Panc1 (cell line): Measurements from ENCODE around the gene SF3B1. TPM values are rescaled to one million over a fixed set of nuclear protein-coding genes. Genes with fewer than 3 reads are reported as not detected.
"Not testable (repeated sequence)": the region's sequence is repeated elsewhere in the genome, so short reads cannot be mapped to it uniquely, and the experiment has no call there.

ENCODE experiments used
- ATAC-seq: fragments of 200-7000 bp; cut with Tn5 transposase; 2 replicates; pipeline ENCODE4 v1.9.1; 2020; ENCODE audit warnings: mild to moderate bottlenecking, moderate library complexity
- Bru-seq: library from RNA; stranded (reverse); fragments of 400-500 nt; gene quantifications from one replicate; lab custom pipeline; 2021; lab: Mats Ljungman, UMichigan
- BruChase-seq, 2 experiments: library from RNA; stranded (reverse); fragments of 400-500 nt; gene quantifications; one replicate each; lab custom pipeline; 2021; lab: Mats Ljungman, UMichigan
- BruUV-seq: library from RNA; stranded (reverse); fragments of 400-500 nt; replicated peaks from 2 replicates; lab custom pipeline; 2021; lab: Mats Ljungman, UMichigan
- CTCF ChIA-PET: fragments of 300-600 bp; sonication (Branson Sonifier 250); formaldehyde crosslinking; loops from one replicate; lab custom pipeline; 2022; ENCODE audit warnings: antibody characterized with exemption; lab: Charles Lee
- POLR2A ChIA-PET: fragments of 300-600 bp; sonication (Branson Sonifier 250); formaldehyde crosslinking; loops from one replicate; lab custom pipeline; 2022; ENCODE audit warnings: antibody characterized with exemption; lab: Charles Lee
- DNase-seq: peaks from one replicate; pipeline ENCODE4 v3.0.0-alpha.2; 2010; ENCODE audit warnings: low read depth, low spot score
- H3K27ac ChIP-seq: 2 replicates; pipeline ENCODE4 v1.5.1; 2011; ENCODE audit warnings: mild to moderate bottlenecking, low read length, inconsistent platforms
- H3K27me3 ChIP-seq: fragments of 200-500 bp; sonication (Bioruptor generic); 2 replicates; pipeline ENCODE4 v1.6.0; 2014; ENCODE audit warnings: low read length, inconsistent platforms; ENCODE audit not compliant: control insufficient read depth, insufficient read depth
- H3K36me3 ChIP-seq: fragments of 200-500 bp; sonication (Bioruptor generic); 2 replicates; pipeline ENCODE4 v1.5.1; 2014; ENCODE audit warnings: inconsistent platforms, mild to moderate bottlenecking, low read length, moderate library complexity; ENCODE audit not compliant: control insufficient read depth, insufficient read depth
- H3K4me1 ChIP-seq: 2 replicates; pipeline ENCODE4 v1.5.1; 2011; ENCODE audit warnings: inconsistent platforms, mild to moderate bottlenecking, low read length, moderate library complexity; ENCODE audit not compliant: control insufficient read depth, insufficient read depth
- H3K4me3 ChIP-seq, 2 experiments: 2 replicates each; pipeline ENCODE4 v1.5.1; 2011 to 2012; ENCODE audit warnings: low read depth in 2 of 2, low read length in 2 of 2, mild to moderate bottlenecking in 2 of 2, inconsistent platforms in 1 of 2, moderate library complexity in 1 of 2
- H3K9me3 ChIP-seq: fragments of 200-500 bp; sonication (Bioruptor generic); 2 replicates; pipeline ENCODE4 v1.5.1; 2014; ENCODE audit warnings: low read depth, mild to moderate bottlenecking, inconsistent platforms, low read length, moderate library complexity; ENCODE audit not compliant: control insufficient read depth, insufficient read depth
- POLR2AphosphoS5 ChIP-seq: IDR thresholded peaks from 2 replicates; pipeline ENCODE4 v1.6.1; 2012; ENCODE audit warnings: mild to moderate bottlenecking, low read depth, low read length, moderate library complexity
- REST ChIP-seq, 2 experiments: IDR thresholded peaks; 2 replicates each; pipeline ENCODE4 v1.6.1; 2011 to 2012; ENCODE audit warnings: low read depth in 2 of 2, control low read depth in 1 of 2, low read length in 1 of 2, mild to moderate bottlenecking in 1 of 2, moderate library complexity in 1 of 2; ENCODE audit not compliant: insufficient read depth in 1 of 2
- SIN3A ChIP-seq: IDR thresholded peaks from 2 replicates; pipeline ENCODE4 v1.6.1; 2012; ENCODE audit warnings: low read depth, mild to moderate bottlenecking, low read length, moderate library complexity, borderline replicate concordance; ENCODE audit not compliant: insufficient read depth
- TCF7L2 ChIP-seq: IDR thresholded peaks from 2 replicates; pipeline ENCODE4 v1.6.1; 2011; ENCODE audit warnings: mild to moderate bottlenecking, low read depth, low read length, inconsistent platforms
- in situ Hi-C: cut with HindIII; loops from 2 replicates; pipeline ENCODE4 v1.10.0; 2016; ENCODE audit warnings: low sequenced_read_pairs, low pct_unique_long_range_greater_than_20kb
- intact Hi-C: fragments of 100-400 bp; cut with micrococcal nuclease; formaldehyde crosslinking; loops from one replicate; pipeline ENCODE4 v1.10.0; 2022; ENCODE audit not compliant: unreplicated experiment
- long read RNA-seq: library from polyadenylated mRNA; unstranded; transcript quantifications from one replicate; pipeline ENCODE4 v2.0.0, GENCODE V29; 2021; ENCODE audit not compliant: unreplicated experiment
- polyA plus RNA-seq: library from polyadenylated mRNA; unstranded; fragments of >200 nt; gene quantifications from one replicate; pipeline ENCODE4 v1.2.1, GENCODE V29; 2012; ENCODE audit warnings: missing spikeins; ENCODE audit not compliant: insufficient read length
- total RNA-seq: library from RNA; stranded (reverse); gene quantifications from one replicate; pipeline ENCODE4 v1.2.1, GENCODE V29; 2021; ENCODE audit not compliant: unreplicated experiment
- TF ChIP-seq, protein P1 (sequence below): fragments of 450-650 bp; IDR thresholded peaks from 2 replicates; pipeline ENCODE4 v1.5.1; 2017; ENCODE audit warnings: mild to moderate bottlenecking

The SF3B1 gene
- 275 TPM for total RNA-seq
- 178 TPM for polyA plus RNA-seq
- percentile 96 among the genes with signal in this experiment for Bru-seq, nascent RNA
- percentile 98 among the genes with signal in this experiment for BruChase-seq, experiment 1, labeled RNA remaining after a 2-hour chase
- BruChase-seq, experiment 2, labeled RNA remaining after a 6-hour chase = percentile 99 among the genes with signal in this experiment
- long read RNA-seq, full-length matches to known transcripts = 340 of 549 reads
- long read RNA-seq, partial matches to known transcripts = 138 of 549 reads
- long read RNA-seq, other reads (novel, unspliced or antisense) = 71 of 549 reads

- ChIA-PET POLR2A (interaction anchor here (0.6 to 3.2 kb wide), 5 partner anchors 12 to 194 kb away, joined by 3 to 15 read pairs (median 3); partner anchors contain the start of gene COQ10B), CTCF (interaction anchor here (0.7 kb wide), 1 partner anchor 203 kb away, joined by 4 read pairs; no protein-coding TSS in a partner anchor)
- Histone ChIP-seq H3K27me3 (no peaks in the 10 kb centered on the region), H3K9me3 (no peaks in the 10 kb centered on the region), H3K36me3 (peaks cover 10% of the 10 kb centered on the region; the same call in 1 of the 2 replicates), H3K4me1 (peaks cover 32% of the 10 kb centered on the region; the same call in 1 of the 2 replicates), H3K4me3 (peak within 1 kb of the TSS; percentile 85 to 99), H3K27ac (peak within 1 kb of the TSS; percentile 99)
- intact Hi-C loops = no loop called here
- DNase-seq (peak; percentile 91), ATAC-seq (peak; percentile 96)
- in situ Hi-C loops = no loop called here
- no peak for TF ChIP-seq REST (IDR thresholded peaks at IDR 0.05; ENCODE audit: insufficient read depth in 1 of 2, low read depth in 2 of 2, low read length in 1 of 2)
- TF ChIP-seq TCF7L2 = no peak
- TF ChIP-seq POLR2AphosphoS5 = peak; percentile 97
- TF ChIP-seq, protein P1, sequence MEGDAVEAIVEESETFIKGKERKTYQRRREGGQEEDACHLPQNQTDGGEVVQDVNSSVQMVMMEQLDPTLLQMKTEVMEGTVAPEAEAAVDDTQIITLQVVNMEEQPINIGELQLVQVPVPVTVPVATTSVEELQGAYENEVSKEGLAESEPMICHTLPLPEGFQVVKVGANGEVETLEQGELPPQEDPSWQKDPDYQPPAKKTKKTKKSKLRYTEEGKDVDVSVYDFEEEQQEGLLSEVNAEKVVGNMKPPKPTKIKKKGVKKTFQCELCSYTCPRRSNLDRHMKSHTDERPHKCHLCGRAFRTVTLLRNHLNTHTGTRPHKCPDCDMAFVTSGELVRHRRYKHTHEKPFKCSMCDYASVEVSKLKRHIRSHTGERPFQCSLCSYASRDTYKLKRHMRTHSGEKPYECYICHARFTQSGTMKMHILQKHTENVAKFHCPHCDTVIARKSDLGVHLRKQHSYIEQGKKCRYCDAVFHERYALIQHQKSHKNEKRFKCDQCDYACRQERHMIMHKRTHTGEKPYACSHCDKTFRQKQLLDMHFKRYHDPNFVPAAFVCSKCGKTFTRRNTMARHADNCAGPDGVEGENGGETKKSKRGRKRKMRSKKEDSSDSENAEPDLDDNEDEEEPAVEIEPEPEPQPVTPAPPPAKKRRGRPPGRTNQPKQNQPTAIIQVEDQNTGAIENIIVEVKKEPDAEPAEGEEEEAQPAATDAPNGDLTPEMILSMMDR = no peak
- 0 out of 2 replicates have a peak, but pooled peaks have one; percentile 59 for TF ChIP-seq SIN3A
- BruUV-seq = no TSS peak
Observed at GRCh38 chr2:197434541-197435513, at the start of gene SF3B1. Gene SF3B1 (minus strand): TSS chr2:197435028. CDS start chr2:197434999, 29 bp downstream.

DNA sequence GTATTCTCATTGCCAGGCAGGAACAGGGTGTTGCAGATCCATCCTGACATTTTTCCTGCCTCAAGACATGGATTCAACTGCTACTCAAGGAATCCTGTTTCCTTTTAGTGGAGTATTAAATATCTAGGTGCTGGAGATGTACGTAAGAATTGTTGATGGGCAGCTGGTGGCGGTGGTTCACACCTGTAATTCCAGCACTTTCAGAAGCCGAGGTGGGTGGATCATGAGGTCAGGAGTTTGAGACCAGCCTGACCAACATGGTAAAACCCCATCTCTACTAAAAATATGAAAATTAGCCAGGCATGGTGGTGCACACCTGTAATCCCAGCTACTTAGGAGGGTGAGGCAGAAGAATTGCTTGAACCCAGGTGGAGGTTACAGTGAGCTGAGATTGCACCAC lies 49.4 kb upstream of the SF3B1 start:
- CTCF ChIA-PET, H3K4me1 ChIP-seq, H3K9me3 ChIP-seq, in situ Hi-C loops, H3K4me3 ChIP-seq, H3K27me3 ChIP-seq, ATAC-seq, intact Hi-C loops, DNase-seq, BruUV-seq, H3K27ac ChIP-seq: not testable (repeated sequence)
- peaks cover 18% of the 10 kb centered on the region for H3K36me3 ChIP-seq
- POLR2A ChIA-PET = interaction anchor here (0.7 kb wide), 1 partner anchor 1246 kb away, joined by 5 read pairs; no protein-coding TSS in a partner anchor
